Measurements from ENCODE around the gene RILPL1. TPM values are rescaled to one million over a fixed set of nuclear protein-coding genes. Genes with fewer than 3 reads are reported as not detected.
"Not testable (repeated sequence)": the region's sequence is repeated elsewhere in the genome, so short reads cannot be mapped to it uniquely, and the experiment has no call there.

Gene RILPL1
- total RNA-seq, 1 experiment from 2014 or later: 21.5 TPM

GRCh38 chr12:123494124-123494851 lies 39.2 kb downstream of the RILPL1 start:
- BruUV-seq (replicated peaks): no TSS peak
- DNase-seq (ENCODE audit: unreplicated experiment): no peak
- H3K4me1 Mint-ChIP-seq (ENCODE audit: insufficient read depth, unreplicated experiment): no peaks in the 10 kb centered on the region
- H3K9me3 Mint-ChIP-seq (ENCODE audit: unreplicated experiment): no peaks in the 10 kb centered on the region
- CTCF ChIA-PET: interaction anchor here (0.7 to 1.9 kb wide), 3 partner anchors 13 to 140 kb away, joined by 3 to 5 read pairs (median 4); no protein-coding TSS in a partner anchor
- H3K27ac Mint-ChIP-seq (ENCODE audit: low read depth, unreplicated experiment): no peak overlapping the region
- no peak for TF ChIP-seq CTCF (IDR thresholded peaks at IDR 0.05; ENCODE audit: unreplicated experiment)
- no peaks in the 10 kb centered on the region for H3K27me3 Mint-ChIP-seq (ENCODE audit: insufficient read depth, unreplicated experiment)
- intact Hi-C loops (cut with micrococcal nuclease): no loop called here
- H3K4me3 Mint-ChIP-seq (ENCODE audit: unreplicated experiment): no peak overlapping the region
- peaks cover 31% of the 10 kb centered on the region for H3K36me3 Mint-ChIP-seq (ENCODE audit: insufficient read depth, unreplicated experiment)
- POLR2A ChIA-PET: interaction anchor here (0.6 to 1.3 kb wide), 4 partner anchors 13 to 108 kb away, joined by 3 to 4 read pairs (median 3); partner anchors contain the start of gene DDX55

- CTCF ChIA-PET; BruUV-seq (replicated peaks); H3K9me3 Mint-ChIP-seq (ENCODE audit: unreplicated experiment); POLR2A ChIA-PET; intact Hi-C loops (cut with micrococcal nuclease); H3K27ac Mint-ChIP-seq (ENCODE audit: low read depth, unreplicated experiment); DNase-seq (ENCODE audit: unreplicated experiment); H3K4me3 Mint-ChIP-seq (ENCODE audit: unreplicated experiment); H3K27me3 Mint-ChIP-seq (ENCODE audit: insufficient read depth, unreplicated experiment); H3K4me1 Mint-ChIP-seq (ENCODE audit: insufficient read depth, unreplicated experiment): not testable (repeated sequence)
- H3K36me3 Mint-ChIP-seq (ENCODE audit: insufficient read depth, unreplicated experiment): peaks cover 32% of the 10 kb centered on the region
These were observed 41.0 kb downstream of the RILPL1 start for GRCh38 chr12:123492339-123493039.

GRCh38 chr12:123491481-123491880 lies 42.0 kb downstream of the RILPL1 start:
- H3K27ac Mint-ChIP-seq (ENCODE audit: low read depth, unreplicated experiment): no peak overlapping the region
- peaks cover 27% of the 10 kb centered on the region for H3K36me3 Mint-ChIP-seq (ENCODE audit: insufficient read depth, unreplicated experiment)

GRCh38 chr12:123491056-123491455 lies 42.5 kb downstream of the RILPL1 start:
- POLR2A ChIA-PET: no interaction called here
- CTCF ChIA-PET: interaction anchor here (0.6 kb wide), 1 partner anchor 91 kb away, joined by 3 read pairs; no protein-coding TSS in a partner anchor
- no peaks in the 10 kb centered on the region for H3K4me1 Mint-ChIP-seq (ENCODE audit: insufficient read depth, unreplicated experiment)
- no peaks in the 10 kb centered on the region for H3K9me3 Mint-ChIP-seq (ENCODE audit: unreplicated experiment)
- no peak for TF ChIP-seq CTCF (IDR thresholded peaks at IDR 0.05; ENCODE audit: unreplicated experiment)
- no peak overlapping the region for H3K27ac Mint-ChIP-seq (ENCODE audit: low read depth, unreplicated experiment)
- no TSS peak for BruUV-seq (replicated peaks)
- no peaks in the 10 kb centered on the region for H3K27me3 Mint-ChIP-seq (ENCODE audit: insufficient read depth, unreplicated experiment)
- intact Hi-C loops (cut with micrococcal nuclease): no loop called here
- H3K4me3 Mint-ChIP-seq (ENCODE audit: unreplicated experiment): no peak overlapping the region
- no peak for DNase-seq (ENCODE audit: unreplicated experiment)
- H3K36me3 Mint-ChIP-seq (ENCODE audit: insufficient read depth, unreplicated experiment): peaks cover 31% of the 10 kb centered on the region

More at GRCh38 chr12:123491481-123491880, 42.0 kb downstream of the RILPL1 start:
- ChIA-PET POLR2A (no interaction called here), CTCF (interaction anchor here (0.6 kb wide), 1 partner anchor 90 kb away, joined by 3 read pairs; no protein-coding TSS in a partner anchor)
- no peak for DNase-seq (ENCODE audit: unreplicated experiment)
- no peak overlapping the region for H3K4me3 Mint-ChIP-seq (ENCODE audit: unreplicated experiment)
- no peaks in the 10 kb centered on the region for H3K9me3 Mint-ChIP-seq (ENCODE audit: unreplicated experiment)
- no peaks in the 10 kb centered on the region for H3K27me3 Mint-ChIP-seq (ENCODE audit: insufficient read depth, unreplicated experiment)
- no peaks in the 10 kb centered on the region for H3K4me1 Mint-ChIP-seq (ENCODE audit: insufficient read depth, unreplicated experiment)
- no TSS peak for BruUV-seq (replicated peaks)
- intact Hi-C loops (cut with micrococcal nuclease): no loop called here
- TF ChIP-seq CTCF (IDR thresholded peaks at IDR 0.05; ENCODE audit: unreplicated experiment): no peak

Data from MCF 10A (cell line).